GM21367 (cell line): ENCODE measurements around the gene OSMR.

Experiments used
- ATAC-seq: cut with Tn5 transposase; IDR thresholded peaks from one replicate; pipeline ENCODE4 v1.9.1; 2021; ENCODE audit not compliant: unreplicated experiment

OSMR gene

GRCh38 chr5:38871058-38871605, 25.3 kb downstream of the OSMR start:
- no peak for ATAC-seq

GRCh38 chr5:38871790-38872551, 26.2 kb downstream of the OSMR start:
- ATAC-seq, result no peak

- ATAC-seq, result no peak
Measured at GRCh38 chr5:38872826-38873225, 27.0 kb downstream of the OSMR start.

DNA sequence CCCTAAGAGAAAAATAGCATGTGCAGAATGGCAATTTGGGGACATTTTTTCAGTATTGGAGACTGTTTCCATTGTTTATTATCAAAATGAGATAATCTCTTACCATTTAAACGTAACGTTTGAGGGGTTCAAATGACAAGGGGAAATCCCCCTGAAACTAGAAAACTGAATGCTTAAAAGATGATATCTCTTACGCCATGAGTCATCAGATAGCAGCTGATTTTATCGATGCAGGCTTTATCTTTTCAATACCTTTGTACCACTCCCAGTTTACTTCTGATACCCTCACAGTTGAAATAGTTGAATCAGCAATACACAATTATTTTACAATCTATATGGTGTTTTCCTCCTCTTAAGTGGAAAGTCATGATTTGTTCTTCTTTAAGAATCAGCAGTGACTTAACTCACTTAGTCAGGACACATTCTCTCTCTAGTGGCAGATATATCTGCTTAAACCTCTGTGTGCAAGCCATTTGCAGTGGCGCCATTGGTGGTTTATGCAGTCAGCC, 29.2 kb downstream of the OSMR start:
- no peak for ATAC-seq

- ATAC-seq, result no peak
Measured at GRCh38 chr5:38878391-38879077, 32.7 kb downstream of the OSMR start.

DNA sequence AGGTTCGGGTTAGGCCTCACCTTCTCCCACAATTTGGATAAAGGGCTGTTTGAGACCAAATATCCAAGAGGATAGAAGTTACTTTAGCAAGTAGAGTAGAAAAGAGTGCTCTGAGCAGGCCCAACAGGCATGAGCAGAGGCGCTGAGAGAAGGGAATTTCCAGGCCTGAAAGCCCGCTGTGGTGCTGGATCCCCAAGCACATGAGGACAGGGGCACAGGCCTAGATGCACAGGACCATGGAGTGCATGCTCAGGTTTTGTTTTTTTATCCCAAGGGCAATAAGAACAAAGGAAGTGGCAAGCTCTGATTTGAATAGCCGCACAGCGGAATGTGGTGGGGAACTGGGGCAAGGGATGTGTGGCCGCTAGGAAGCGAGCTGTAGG, 33.3 kb downstream of the OSMR start:
- no peak for ATAC-seq

- ATAC-seq, result no peak
Measured at GRCh38 chr5:38883842-38884241, 38.0 kb downstream of the OSMR start.

- ATAC-seq, result no peak
Measured at GRCh38 chr5:38885208-38885607, 39.4 kb downstream of the OSMR start.

DNA sequence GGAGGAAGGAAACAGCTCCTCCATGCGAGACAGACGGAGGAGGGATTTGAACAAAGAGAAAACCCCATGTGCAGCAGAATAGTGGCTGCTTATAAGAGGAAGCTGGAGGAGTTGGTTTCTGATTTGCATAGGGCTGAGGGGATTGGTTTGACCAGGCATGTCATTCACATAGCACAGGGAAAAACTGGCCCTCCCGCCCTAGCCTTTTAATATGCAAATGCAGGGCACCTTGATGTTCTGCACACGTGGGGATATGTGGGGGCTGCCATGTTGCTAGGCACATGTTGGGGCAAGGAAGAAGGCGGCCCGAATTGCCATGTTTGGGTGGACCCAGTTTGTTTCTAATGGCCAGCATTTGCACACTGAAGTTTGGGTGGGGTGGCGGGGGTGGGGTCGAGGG, 42.2 kb downstream of the OSMR start:
- ATAC-seq, result no peak

DNA sequence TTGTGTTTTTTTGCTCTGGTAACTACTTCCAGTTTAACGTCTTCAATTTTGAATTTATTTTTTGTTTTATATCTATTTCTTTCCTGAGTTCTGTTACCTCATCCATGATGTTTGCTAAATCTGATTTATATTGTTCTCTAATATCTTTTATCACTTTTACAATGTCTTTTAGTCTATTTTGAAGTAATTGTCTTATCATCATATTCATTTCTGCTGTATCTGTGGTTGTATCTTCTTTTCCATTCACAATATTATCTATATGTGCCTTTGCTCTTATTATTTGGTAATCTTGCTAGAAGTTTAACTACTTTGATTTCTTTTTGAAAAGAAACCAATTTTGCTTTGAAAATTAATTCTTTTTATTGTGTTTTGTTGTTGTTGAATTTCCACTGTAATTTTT, 43.6 kb downstream of the OSMR start:
- no peak for ATAC-seq

GRCh38 chr5:38891563-38891962, 45.8 kb downstream of the OSMR start:
- ATAC-seq, result no peak

- no peak for ATAC-seq
Measured at GRCh38 chr5:38892363-38892762, 46.6 kb downstream of the OSMR start.

DNA sequence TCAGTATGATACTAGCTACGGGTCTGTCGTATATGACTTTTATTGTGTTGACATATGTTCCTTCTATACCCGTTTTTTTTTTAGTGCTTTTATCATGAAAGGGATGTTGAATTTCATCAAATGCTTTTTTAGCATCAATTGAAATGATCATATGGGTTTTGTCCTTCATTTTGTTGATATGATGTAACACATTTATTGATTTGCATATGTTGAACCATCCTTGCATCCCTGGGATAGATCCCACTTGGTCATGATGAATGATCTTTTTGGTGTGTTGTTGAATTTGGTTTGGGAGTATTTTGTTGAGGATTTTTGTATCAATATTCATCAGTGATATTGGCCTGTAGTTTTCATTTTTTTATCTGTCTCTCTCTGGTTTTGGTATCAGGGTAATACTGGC, 50.9 kb downstream of the OSMR start:
- ATAC-seq, result no peak

GRCh38 chr5:38899936-38900335, 54.1 kb downstream of the OSMR start:
- ATAC-seq, result no peak

GRCh38 chr5:38905516-38905915, 59.7 kb downstream of the OSMR start:
- no peak for ATAC-seq

- ATAC-seq, result no peak
Measured at GRCh38 chr5:38906503-38906902, 60.7 kb downstream of the OSMR start.

DNA sequence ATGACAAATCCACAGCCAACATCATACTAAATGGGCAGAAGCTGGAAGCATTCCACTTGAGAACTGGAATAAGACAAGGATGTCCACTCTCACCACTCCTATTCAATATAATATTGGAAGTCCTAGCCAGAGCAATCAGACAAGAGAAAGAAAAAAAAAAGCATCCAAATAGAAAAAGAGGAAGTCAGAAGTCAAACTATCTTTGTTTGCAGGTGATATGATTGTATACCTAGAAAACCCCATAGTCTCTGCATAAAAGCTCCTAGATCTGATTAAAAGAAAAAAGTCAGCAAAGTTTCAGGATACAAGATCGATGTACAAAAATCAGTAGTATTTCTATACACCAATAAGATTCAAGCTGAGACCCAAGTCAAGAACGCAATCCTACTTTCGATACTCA, 66.1 kb downstream of the OSMR start:
- no peak for ATAC-seq

DNA sequence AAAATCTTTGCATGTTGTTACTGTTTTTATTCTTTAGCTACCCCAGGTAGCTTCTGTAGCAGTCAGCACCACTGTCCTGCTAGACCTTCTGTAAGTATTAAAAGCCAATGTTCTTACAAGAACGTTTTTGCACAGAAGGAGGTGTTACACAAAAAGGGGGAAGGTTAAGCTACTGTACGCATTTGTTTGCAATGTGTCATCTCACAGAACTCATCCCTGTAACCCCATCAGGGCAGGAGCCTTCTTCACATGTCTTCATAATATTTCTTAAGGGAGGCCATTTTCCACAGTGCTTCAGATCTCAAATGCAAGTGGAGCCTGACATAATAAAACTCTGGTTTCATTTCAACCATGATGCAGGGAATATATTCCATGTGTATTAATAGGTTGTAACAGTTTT, 67.9 kb downstream of the OSMR start:
- no peak for ATAC-seq

GRCh38 chr5:38916802-38917201, 71.0 kb downstream of the OSMR start:
- ATAC-seq, result no peak

- no peak for ATAC-seq
Measured at GRCh38 chr5:38921174-38921573, 75.4 kb downstream of the OSMR start.

DNA sequence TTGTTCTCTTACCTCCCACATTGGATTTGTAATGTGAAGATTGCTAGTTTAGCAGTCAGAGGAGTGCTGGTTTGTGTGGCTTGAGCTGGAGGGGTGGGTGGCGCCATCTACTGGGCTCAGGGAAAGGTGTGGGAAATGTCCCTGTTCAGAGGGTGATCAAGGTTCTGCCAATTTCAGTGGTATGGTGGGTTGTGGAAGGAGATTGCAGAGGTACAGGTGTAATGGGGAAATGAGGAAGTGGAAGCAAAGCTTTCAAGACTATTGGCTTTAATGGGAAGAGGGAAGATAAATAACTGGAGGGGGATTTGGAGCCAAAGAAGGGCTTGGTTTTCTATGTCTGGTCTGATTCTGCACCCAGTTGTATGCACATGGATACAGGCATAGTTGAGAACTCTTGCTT, 76.4 kb downstream of the OSMR start:
- ATAC-seq, result no peak
